Endodermal cell (in vitro differentiated cells): ENCODE data around the gene PRR22. TPM values are rescaled to one million over a fixed set of nuclear protein-coding genes. Genes with fewer than 3 reads are reported as not detected.

Experiments used
- DNase-seq: peaks from one replicate; pipeline ENCODE4 v3.0.0-alpha.2; 2017
- H3K27ac ChIP-seq: 2 replicates; pipeline ENCODE4 v1.5.1; 2013; ENCODE audit warnings: mild to moderate bottlenecking, low read depth, low read length, moderate library complexity
- H3K27me3 ChIP-seq: 2 replicates; pipeline ENCODE4 v1.6.1; 2013; ENCODE audit warnings: mild to moderate bottlenecking, low read length, moderate library complexity; ENCODE audit not compliant: insufficient read depth, control insufficient read depth, poor library complexity, severe bottlenecking
- H3K36me3 ChIP-seq: 2 replicates; pipeline ENCODE4 v1.7.0; 2013; ENCODE audit warnings: mild to moderate bottlenecking, low read length, moderate library complexity; ENCODE audit not compliant: control insufficient read depth, insufficient read depth
- H3K4me1 ChIP-seq: one replicate; pipeline ENCODE4 v1.7.0; 2013; ENCODE audit warnings: low read length; ENCODE audit not compliant: control insufficient read depth, insufficient read depth
- H3K4me3 ChIP-seq: 2 replicates; pipeline ENCODE4 v1.5.1; 2013; ENCODE audit warnings: mild to moderate bottlenecking, low read length, moderate library complexity
- H3K9ac ChIP-seq: 2 replicates; pipeline ENCODE4 v1.6.1; 2013; ENCODE audit warnings: mild to moderate bottlenecking, low read length, moderate library complexity; ENCODE audit not compliant: poor library complexity, severe bottlenecking; ENCODE audit errors: extremely low read depth
- H3K9me3 ChIP-seq: 2 replicates; pipeline ENCODE4 v1.6.1; 2013; ENCODE audit warnings: mild to moderate bottlenecking, low read length, moderate library complexity; ENCODE audit not compliant: control insufficient read depth
- H3K27ac Mint-ChIP-seq: 2 replicates; pipeline ENCODE4 v1.8.0; 2020; ENCODE audit warnings: mixed read lengths
- H3K27me3 Mint-ChIP-seq: 2 replicates; pipeline ENCODE4 v1.8.0; 2021; ENCODE audit warnings: mild to moderate bottlenecking, mixed read lengths; ENCODE audit not compliant: insufficient read depth
- H3K36me3 Mint-ChIP-seq: 2 replicates; pipeline ENCODE4 v1.8.0; 2020; ENCODE audit warnings: low read depth, mixed read lengths
- H3K4me1 Mint-ChIP-seq: 2 replicates; pipeline ENCODE4 v1.8.0; 2020; ENCODE audit warnings: mixed read lengths
- H3K4me3 Mint-ChIP-seq: 2 replicates; pipeline ENCODE4 v1.8.0; 2020; ENCODE audit warnings: mild to moderate bottlenecking, moderate library complexity, mixed read lengths
- H3K9me3 Mint-ChIP-seq: 2 replicates; pipeline ENCODE4 v1.8.0; 2020; ENCODE audit warnings: mild to moderate bottlenecking, mixed read lengths
- CTCF ChIP-seq: fragments of 200-600 bp; sonication (generic); conservative IDR thresholded peaks from 2 replicates; pipeline ENCODE4 v1.5.0; 2021; ENCODE audit warnings: antibody characterized with exemption, mild to moderate bottlenecking
- WGBS, 2 experiments: methylation state at CpG; one replicate each; pipeline versions ENCODE4 v1.1.5 to v1.1.7; 2013; ENCODE audit warnings: missing lambda C conversion rate in 2 of 2, mixed read lengths in 1 of 2; ENCODE audit not compliant: insufficient coverage in 1 of 2, insufficient read length in 1 of 2; 5-methylcytosine and 5-hydroxymethylcytosine counted together
- total RNA-seq, 2 donors: library from RNA; stranded (reverse); fragmentation: NEBNext Ultra II Directional in 1 of 2; extraction: Animal tissue kit (Norgen Biotek cat#: 25700) in 1 of 2; gene quantifications; 2 replicates in 1 of 2; 3 replicates in 1 of 2; pipeline ENCODE4 v1.2.1, GENCODE V29; 2021

Gene PRR22
- total RNA-seq, 2 donors from 2014 or later, result 1.9 to 3.6 TPM

GRCh38 chr19:5831159-5831558 lies 46.6 kb upstream of the PRR22 start:
- Mint-ChIP-seq H3K4me1 (no peaks in the 10 kb centered on the region), H3K27ac (no peak overlapping the region), H3K27me3 (peaks cover 20% of the 10 kb centered on the region), H3K9me3 (no peaks in the 10 kb centered on the region), H3K4me3 (no peak overlapping the region), H3K36me3 (no peaks in the 10 kb centered on the region)
- Histone ChIP-seq H3K36me3 (no peaks in the 10 kb centered on the region), H3K4me3 (no peak overlapping the region), H3K9ac (no peak overlapping the region), H3K9me3 (no peaks in the 10 kb centered on the region), H3K27ac (no peak overlapping the region), H3K27me3 (no peaks in the 10 kb centered on the region), H3K4me1 (no peaks in the 10 kb centered on the region)
- no peak for TF ChIP-seq CTCF
- 89 to 93% methylated on average over 5 to 9 of the region's 9 CpGs for WGBS, 2 experiments
- DNase-seq, result peak; percentile 43

- no peaks in the 10 kb centered on the region for H3K36me3 ChIP-seq
- Mint-ChIP-seq H3K9me3 (no peaks in the 10 kb centered on the region), H3K36me3 (no peaks in the 10 kb centered on the region), H3K4me3 (peak overlapping the region; percentile 88), H3K27ac (no peak overlapping the region), H3K4me1 (no peaks in the 10 kb centered on the region), H3K27me3 (peaks cover 12% of the 10 kb centered on the region)
- no peaks in the 10 kb centered on the region for H3K27me3 ChIP-seq
- H3K4me1 ChIP-seq, result no peaks in the 10 kb centered on the region
- H3K4me3 ChIP-seq, result no peak overlapping the region
- DNase-seq, result peak; percentile 42
- H3K9me3 ChIP-seq, result no peaks in the 10 kb centered on the region
- H3K9ac ChIP-seq, result no peak overlapping the region
- H3K27ac ChIP-seq, result no peak overlapping the region
- WGBS, 2 experiments, result 87 to 89% methylated on average over 23 to 34 of the region's 34 CpGs
- no peak for TF ChIP-seq CTCF
These were observed 45.2 kb upstream of the PRR22 start for GRCh38 chr19:5829567-5830310.

- H3K9me3 Mint-ChIP-seq, result no peaks in the 10 kb centered on the region
- peak overlapping the region; percentile 99 for H3K27ac Mint-ChIP-seq
- H3K36me3 Mint-ChIP-seq, result no peaks in the 10 kb centered on the region
- H3K4me1 Mint-ChIP-seq, result no peaks in the 10 kb centered on the region
- no peaks in the 10 kb centered on the region for H3K9me3 ChIP-seq
- H3K27me3 ChIP-seq, result no peaks in the 10 kb centered on the region
- H3K9ac ChIP-seq, result peak overlapping the region; percentile 91
- TF ChIP-seq CTCF, result no peak
- H3K4me3 ChIP-seq, result peak overlapping the region; percentile 96
- DNase-seq, result peak; percentile 84
- peaks cover 7% of the 10 kb centered on the region for H3K27me3 Mint-ChIP-seq
- H3K4me1 ChIP-seq, result no peaks in the 10 kb centered on the region
- WGBS, 2 experiments, result 12% methylated on average over 17 to 47 of the region's 47 CpGs
- H3K4me3 Mint-ChIP-seq, result peak overlapping the region; percentile 88
- H3K36me3 ChIP-seq, result no peaks in the 10 kb centered on the region
- peak overlapping the region; percentile 80 for H3K27ac ChIP-seq
These were observed 44.4 kb upstream of the PRR22 start for GRCh38 chr19:5828661-5829566.
